Suprapubic skin (tissue), 4 donors: Measurements from ENCODE around the gene DAAM1.

Experiments used
- EP300 ChIP-seq: sonication (generic); formaldehyde crosslinking; IDR thresholded peaks from one replicate; pipeline ENCODE4 v1.6.1; 2017; ENCODE audit warnings: antibody characterized with exemption
- POLR2A ChIP-seq, 2 donors: fragments of 450-650 bp; IDR thresholded peaks; one replicate each; pipeline ENCODE4 v1.6.1; 2017; ENCODE audit warnings: antibody characterized with exemption in 2 of 2, mild to moderate bottlenecking in 2 of 2, moderate library complexity in 2 of 2
- POLR2AphosphoS5 ChIP-seq, 3 donors: sonication (generic); formaldehyde crosslinking; IDR thresholded peaks; one replicate each; pipeline ENCODE4 v1.6.1; 2017; ENCODE audit warnings: antibody characterized with exemption in 3 of 3
- TF ChIP-seq, protein P1 (sequence below), 2 donors: fragments of 200-600 bp in 1 of 2; fragments of 450-650 bp in 1 of 2; sonication (generic) in 1 of 2; IDR thresholded peaks; one replicate each; pipeline ENCODE4 v1.5.1; 2016 to 2019; ENCODE audit warnings: antibody characterized with exemption in 2 of 2, mild to moderate bottlenecking in 1 of 2, moderate library complexity in 1 of 2

DNA sequence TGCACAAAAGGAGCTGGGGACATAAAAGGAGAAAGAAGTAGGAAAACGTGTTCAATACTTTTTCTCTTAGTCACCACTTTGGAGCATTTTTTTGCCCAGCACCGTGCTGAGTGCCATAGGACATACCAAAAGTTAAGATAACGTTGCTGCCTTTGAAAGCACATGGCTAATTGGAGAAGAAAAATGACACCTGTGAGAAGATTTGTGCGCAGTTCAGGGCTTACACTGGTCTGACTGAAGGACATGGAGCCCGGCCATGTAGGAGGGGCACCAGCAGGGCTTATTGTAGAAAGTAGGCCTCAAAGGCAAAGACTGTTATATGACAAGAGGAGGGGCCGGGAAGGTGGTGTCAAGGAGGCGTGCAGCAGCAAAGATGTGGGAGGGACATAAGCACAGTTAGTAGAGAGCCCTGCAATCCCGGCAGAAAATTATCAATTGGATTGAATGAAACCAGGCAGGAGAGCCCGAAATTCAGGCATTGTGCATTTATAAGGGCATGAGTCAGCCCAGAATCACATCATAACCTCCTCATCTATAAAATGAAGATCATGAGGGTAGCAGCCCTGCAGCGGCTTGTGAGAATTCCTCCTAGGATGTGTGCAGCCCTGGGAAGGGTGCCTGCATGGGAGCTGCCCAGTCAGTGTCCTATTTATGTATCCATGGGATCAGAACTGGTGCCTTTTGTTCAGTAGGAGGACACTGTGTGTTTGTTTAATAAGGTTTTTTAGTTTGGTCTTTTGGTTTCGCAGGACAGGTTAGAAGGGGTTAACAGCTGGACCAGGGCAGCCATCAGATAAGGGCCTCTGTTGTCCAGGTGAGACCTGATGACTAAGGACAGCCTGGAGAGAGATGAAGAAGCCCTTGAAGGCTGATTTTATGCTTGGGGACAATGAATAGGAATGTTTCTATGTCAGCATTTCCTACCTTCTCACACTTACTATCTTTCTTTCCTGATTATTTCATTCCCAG, 154.3 kb downstream of the DAAM1 start:
- no peak for TF ChIP-seq POLR2AphosphoS5 (IDR thresholded peaks at IDR 0.05)
- TF ChIP-seq, protein P1, sequence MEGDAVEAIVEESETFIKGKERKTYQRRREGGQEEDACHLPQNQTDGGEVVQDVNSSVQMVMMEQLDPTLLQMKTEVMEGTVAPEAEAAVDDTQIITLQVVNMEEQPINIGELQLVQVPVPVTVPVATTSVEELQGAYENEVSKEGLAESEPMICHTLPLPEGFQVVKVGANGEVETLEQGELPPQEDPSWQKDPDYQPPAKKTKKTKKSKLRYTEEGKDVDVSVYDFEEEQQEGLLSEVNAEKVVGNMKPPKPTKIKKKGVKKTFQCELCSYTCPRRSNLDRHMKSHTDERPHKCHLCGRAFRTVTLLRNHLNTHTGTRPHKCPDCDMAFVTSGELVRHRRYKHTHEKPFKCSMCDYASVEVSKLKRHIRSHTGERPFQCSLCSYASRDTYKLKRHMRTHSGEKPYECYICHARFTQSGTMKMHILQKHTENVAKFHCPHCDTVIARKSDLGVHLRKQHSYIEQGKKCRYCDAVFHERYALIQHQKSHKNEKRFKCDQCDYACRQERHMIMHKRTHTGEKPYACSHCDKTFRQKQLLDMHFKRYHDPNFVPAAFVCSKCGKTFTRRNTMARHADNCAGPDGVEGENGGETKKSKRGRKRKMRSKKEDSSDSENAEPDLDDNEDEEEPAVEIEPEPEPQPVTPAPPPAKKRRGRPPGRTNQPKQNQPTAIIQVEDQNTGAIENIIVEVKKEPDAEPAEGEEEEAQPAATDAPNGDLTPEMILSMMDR (IDR thresholded peaks at IDR 0.05), result no peak
- no peak for TF ChIP-seq POLR2A (IDR thresholded peaks at IDR 0.05)
- no peak for TF ChIP-seq EP300
